GM18502 (cell line): ENCODE measurements around the gene CCDC68.
"Not testable (repeated sequence)": the region's sequence is repeated elsewhere in the genome, so short reads cannot be mapped to it uniquely, and the experiment has no call there.

Experiments
- ATAC-seq: cut with Tn5 transposase; IDR thresholded peaks from one replicate; pipeline ENCODE4 v1.9.1; 2021; ENCODE audit warnings: mild to moderate bottlenecking; ENCODE audit not compliant: unreplicated experiment, poor library complexity

CCDC68 gene

GRCh38 chr18:54958704-54959625, at the start of gene CCDC68:
Gene CCDC68, minus strand, starts transcription at chr18:54959461. Its CDS starts 16,670 bp downstream, at chr18:54942791.
- no peak for ATAC-seq

GRCh38 chr18:55007602-55008001, 48.3 kb upstream of the CCDC68 start:
- no peak for ATAC-seq

GRCh38 chr18:55003695-55004094, 44.4 kb upstream of the CCDC68 start:
- no peak for ATAC-seq

GRCh38 chr18:55002261-55002660, 43.0 kb upstream of the CCDC68 start:
- no peak for ATAC-seq

- ATAC-seq = no peak
Observed at GRCh38 chr18:55001394-55002024, 42.2 kb upstream of the CCDC68 start.

- ATAC-seq = no peak
Observed at GRCh38 chr18:55000529-55000928, 41.3 kb upstream of the CCDC68 start.

GRCh38 chr18:54999016-54999415, 39.8 kb upstream of the CCDC68 start:
- ATAC-seq = no peak

- no peak for ATAC-seq
Observed at GRCh38 chr18:54995421-54996143, 36.3 kb upstream of the CCDC68 start.

- ATAC-seq = no peak
Observed at GRCh38 chr18:54991981-54992380, 32.7 kb upstream of the CCDC68 start.

GRCh38 chr18:54984908-54985307, 25.6 kb upstream of the CCDC68 start:
- ATAC-seq = no peak

- no peak for ATAC-seq
Observed at GRCh38 chr18:54983791-54984190, 24.5 kb upstream of the CCDC68 start.

GRCh38 chr18:54983041-54983686, 23.9 kb upstream of the CCDC68 start:
- peak; percentile 86 for ATAC-seq

- no peak for ATAC-seq
Observed at GRCh38 chr18:54981076-54981475, 21.8 kb upstream of the CCDC68 start.

GRCh38 chr18:54975598-54975997, 16.3 kb upstream of the CCDC68 start:
- ATAC-seq = no peak

GRCh38 chr18:54973046-54973445, 13.8 kb upstream of the CCDC68 start:
- ATAC-seq = no peak

GRCh38 chr18:54968807-54969206, 9.5 kb upstream of the CCDC68 start:
- peak; percentile 55 for ATAC-seq

GRCh38 chr18:54968237-54968636, 9.0 kb upstream of the CCDC68 start:
- ATAC-seq = not testable (repeated sequence)

GRCh38 chr18:54967786-54968185, 8.5 kb upstream of the CCDC68 start:
- no peak for ATAC-seq

- no peak for ATAC-seq
Observed at GRCh38 chr18:54964741-54965140, 5.5 kb upstream of the CCDC68 start.

- ATAC-seq = no peak
Observed at GRCh38 chr18:54962919-54963645, 3.8 kb upstream of the CCDC68 start.
